IPS-NIHi7 (cell line): ENCODE measurements around the gene PTCH2.
A peak's percentile ranks its signal among the peaks of the same experiment; 100 is the strongest.

Source experiments
- DNase-seq: peaks from one replicate; pipeline ENCODE4 v3.0.0; 2012; ENCODE audit warnings: mixed read lengths; ENCODE audit errors: extremely low spot score

PTCH2 gene

DNA sequence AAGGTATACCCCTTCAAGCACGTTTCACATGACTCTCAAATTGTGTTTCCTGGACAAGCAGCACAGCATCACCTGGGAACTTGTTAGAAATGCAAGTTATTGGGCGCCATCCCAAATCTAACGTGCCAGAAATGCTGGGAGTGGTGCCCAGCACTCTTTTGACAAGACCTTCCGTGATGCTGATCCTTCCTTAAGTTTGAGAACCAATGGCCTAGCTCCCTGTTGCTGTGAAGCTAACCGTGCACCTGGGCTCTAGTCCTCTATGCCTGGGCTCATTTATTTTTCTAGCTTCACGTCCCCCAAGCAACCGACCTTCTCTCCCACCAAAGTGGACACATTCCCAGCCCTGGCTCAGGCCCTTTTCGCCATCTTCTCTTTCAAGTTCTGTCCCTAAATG, 59.4 kb downstream of the PTCH2 start:
- no peak for DNase-seq

DNA sequence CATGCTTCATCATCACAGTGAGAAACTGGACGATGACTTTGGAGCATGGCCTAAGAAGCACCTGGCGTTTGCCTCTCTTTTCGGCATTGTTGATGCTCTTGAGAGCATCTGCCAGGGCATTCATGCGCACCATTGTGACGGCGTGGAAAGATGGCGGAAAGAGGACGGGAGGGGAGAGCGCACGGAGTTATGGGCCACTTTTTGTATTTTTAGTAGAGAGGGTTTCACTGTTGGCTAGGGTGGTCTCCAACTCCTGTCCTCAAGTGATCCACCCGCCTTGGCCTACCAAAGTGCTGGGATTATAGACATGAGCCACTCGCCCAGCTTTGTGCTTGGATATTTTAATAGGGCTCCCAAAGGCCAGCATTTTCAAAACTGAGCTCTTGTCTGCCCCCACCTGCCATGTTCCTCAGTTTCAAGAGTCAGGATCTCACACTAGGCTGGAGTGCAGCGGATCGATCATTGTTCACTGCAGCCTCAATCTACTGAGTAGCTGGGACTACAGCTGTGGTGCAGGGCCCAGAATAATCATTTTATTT, 62.4 kb downstream of the PTCH2 start:
- no peak for DNase-seq

DNA sequence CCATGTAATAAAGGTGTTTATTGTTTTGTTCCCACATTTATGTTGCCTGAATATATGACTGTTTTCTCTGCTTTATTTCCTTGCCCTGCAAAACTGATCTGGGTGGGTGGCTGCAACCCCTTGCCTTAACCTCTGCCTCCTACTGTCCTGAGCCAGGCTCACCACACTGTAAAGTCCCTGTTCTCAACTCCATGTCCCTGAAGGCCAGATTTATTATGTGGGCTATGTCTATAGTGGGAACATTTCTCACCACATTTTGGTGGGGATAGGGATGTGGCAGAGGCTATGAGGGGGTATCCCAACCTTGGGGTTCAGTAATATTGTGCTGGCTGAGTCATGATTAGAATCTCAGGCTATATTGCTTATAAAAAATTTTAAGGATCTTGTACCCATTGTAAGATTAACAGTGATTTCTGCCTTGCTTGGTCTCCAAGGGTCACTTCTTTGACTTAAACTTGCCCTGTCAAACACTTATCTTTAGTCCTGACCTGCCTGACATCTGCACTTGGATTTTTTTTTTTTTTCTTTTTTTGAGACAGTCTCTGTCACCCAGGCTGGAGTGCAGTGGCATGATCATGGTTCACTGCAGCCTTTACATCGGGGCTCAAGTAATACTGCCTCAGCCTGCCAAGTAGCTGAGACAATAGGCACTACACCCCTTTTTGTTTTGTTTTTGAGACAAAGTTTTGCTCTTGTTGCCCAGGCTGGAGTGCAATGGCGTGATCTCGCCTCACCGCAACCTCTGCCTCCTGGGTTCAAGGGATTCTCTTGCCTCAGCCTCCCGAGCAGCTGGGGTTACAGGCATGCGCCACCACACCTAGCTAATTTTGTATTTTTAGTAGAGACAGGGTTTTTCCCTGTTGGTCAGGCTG, 64.1 kb downstream of the PTCH2 start:
- DNase-seq: no peak

DNA sequence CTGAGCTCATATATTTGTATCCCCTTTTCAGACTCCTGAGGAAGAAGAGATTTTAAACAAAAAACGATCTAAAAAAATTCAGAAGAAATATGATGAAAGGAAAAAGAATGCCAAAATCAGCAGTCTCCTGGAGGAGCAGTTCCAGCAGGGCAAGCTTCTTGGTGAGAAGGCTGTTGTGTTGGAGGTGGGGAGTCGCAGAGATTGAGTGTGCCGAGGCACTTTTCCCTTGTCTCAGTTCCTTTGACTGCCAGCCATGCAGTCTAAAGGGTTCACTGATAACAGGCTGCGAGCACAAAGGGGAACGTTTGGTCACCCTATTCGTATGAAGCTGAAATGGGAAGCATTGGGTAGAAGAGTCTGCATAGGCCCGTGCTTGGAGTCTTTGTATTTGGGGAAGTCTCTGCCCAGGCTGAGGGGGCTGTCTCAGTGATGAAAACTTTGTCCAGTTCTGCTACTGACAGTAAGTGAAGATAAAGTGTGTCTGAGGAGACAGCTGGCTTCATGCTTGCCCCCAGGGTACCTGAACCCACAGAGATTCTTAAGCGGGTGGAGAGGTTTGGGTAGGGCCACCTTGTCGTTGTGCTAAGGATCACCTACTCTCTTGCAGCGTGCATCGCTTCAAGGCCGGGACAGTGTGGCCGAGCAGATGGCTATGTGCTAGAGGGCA, 65.0 kb downstream of the PTCH2 start:
- no peak for DNase-seq

DNA sequence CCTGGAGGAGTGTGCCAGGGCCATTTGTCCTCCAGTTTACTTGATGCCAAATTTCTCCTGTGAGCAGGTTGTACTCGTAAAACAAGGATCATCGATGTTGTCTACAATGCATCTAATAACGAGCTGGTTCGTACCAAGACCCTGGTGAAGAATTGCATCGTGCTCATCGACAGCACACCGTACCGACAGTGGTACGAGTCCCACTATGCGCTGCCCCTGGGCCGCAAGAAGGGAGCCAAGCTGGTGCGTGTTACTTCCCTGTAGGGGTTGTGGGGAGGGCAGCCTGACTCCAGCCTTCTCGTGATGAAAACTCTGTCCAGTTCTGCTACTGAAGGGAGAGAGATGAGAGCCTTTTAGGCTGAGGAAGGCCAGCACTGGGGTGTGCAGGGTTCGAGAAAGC, 65.5 kb downstream of the PTCH2 start:
- no peak for DNase-seq

DNA sequence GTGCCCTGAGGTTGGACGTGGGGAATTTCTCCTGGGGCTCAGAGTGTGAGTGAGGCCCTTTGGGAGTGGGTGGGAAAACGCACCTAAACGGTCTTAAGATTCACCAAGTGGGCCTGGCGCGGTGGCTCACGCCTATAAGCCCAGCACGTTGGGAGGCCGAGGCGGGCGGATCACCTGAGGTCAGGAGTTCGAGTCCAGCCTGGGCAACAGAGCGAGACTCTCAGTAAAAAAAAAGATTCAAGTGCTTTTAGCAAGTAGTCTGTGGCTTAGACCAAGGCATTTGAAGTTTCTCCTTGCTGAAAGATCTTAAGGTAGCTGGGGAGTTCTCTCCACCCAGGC, 66.4 kb downstream of the PTCH2 start:
- no peak for DNase-seq

DNA sequence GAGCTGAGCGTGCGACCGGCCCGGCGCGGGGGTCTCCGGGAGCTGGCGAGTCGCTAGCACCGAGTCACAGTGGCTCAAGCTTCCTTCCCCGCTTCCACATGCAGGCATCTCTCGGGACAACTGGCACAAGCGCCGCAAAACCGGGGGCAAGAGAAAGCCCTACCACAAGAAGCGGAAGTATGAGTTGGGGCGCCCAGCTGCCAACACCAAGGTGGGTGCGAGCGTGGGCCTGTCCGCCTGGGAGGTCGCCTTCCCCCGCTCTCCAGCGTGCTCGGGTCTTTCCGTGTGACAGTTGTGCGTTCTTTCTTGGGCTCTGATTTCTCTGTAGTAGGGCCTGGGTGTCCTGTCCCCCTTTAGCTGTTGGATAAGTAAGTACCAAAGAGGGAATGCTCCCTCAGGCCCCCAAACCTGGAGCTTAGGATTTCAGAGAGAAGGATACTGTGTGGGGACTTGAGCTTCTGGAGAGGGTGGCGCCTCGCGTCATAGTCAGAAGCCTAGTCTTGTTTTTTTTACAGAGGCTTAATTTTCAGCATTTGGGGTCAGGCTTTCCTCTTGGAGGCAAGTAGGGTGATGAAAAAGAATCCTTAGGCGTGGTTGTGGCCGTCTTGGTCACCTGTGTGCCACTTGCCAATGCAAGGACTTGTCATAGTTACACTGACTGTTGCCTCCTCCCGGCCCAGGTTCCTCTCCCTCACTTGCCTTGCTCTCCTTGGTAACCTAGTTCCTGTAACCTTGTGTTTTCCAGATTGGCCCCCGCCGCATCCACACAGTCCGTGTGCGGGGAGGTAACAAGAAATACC, 66.9 kb downstream of the PTCH2 start:
- no peak for DNase-seq

DNA sequence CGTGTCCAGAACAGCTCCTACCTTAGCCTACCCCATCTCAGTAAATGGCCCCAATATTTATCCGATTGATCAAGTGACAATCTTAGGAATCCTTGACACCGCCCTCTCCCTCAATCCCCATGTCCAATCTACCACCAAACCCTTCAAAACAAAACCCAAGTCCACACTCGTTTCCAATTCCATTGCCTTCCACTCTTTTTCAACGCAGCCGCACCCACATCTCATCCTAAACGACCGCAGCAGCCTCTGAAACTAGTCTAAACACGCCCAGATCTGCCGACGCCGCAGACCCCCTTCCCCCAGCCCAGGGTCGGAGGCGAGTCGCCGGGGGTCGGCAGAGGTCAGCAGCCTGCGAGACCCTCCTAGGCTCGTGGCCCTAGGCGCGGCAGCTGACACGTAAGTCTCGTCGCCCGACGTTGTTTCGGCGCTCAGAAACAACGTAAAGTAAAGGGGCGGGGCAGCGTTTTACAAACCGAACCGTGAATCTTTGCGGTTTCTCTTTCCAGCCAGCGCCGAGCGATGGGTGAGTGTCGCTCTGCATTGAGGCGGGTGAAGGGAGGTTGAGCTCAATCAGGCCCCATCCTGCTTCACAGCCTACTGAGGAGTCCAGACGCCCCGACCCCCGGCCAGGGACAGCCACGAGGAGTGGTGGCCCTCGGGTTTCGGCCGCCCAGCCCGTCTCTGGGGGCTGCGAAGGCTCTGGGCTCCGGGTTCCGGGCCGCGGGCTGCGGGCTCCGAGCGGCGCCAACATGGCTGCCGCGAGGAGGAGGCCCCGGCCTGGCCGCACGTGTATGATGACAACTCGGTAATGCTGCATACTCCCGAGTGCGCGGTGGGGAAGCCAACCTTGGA, 67.7 kb downstream of the PTCH2 start, which contains the start of gene RPS8:
RPS8 (plus strand) TSS at position 463 of the 852 bp plus-strand sequence; CDS start at position 520, 57 bp downstream.
- peak; percentile 93 for DNase-seq
